Muscle of leg (tissue), 16 donors: ENCODE measurements around the gene MYO15A. TPM values are rescaled to one million over a fixed set of nuclear protein-coding genes. Genes with fewer than 3 reads are reported as not detected.

Experiments used
- DNase-seq: peaks from one replicate; pipeline ENCODE4 v3.0.0; 2013
- H3K27ac ChIP-seq: one replicate; pipeline ENCODE4 v1.5.1; 2013; ENCODE audit warnings: mild to moderate bottlenecking, low read length, control low read depth
- H3K27me3 ChIP-seq: one replicate; pipeline ENCODE4 v1.6.1; 2013; ENCODE audit warnings: low read length; ENCODE audit not compliant: control insufficient read depth, insufficient read depth
- H3K36me3 ChIP-seq: one replicate; pipeline ENCODE4 v1.6.1; 2013; ENCODE audit warnings: low read length; ENCODE audit not compliant: control insufficient read depth, insufficient read depth
- H3K4me1 ChIP-seq: one replicate; pipeline ENCODE4 v1.6.1; 2013; ENCODE audit warnings: low read length; ENCODE audit not compliant: control insufficient read depth, insufficient read depth
- H3K4me3 ChIP-seq: one replicate; pipeline ENCODE4 v1.5.1; 2013; ENCODE audit warnings: low read length, control low read depth
- H3K9me3 ChIP-seq: replicated peaks from 2 replicates; pipeline ENCODE4 v1.6.1; 2013; ENCODE audit warnings: low read depth, low read length; ENCODE audit not compliant: control insufficient read depth
- WGBS: methylation state at CpG from one replicate; pipeline ENCODE4 v1.1.5; 2013; ENCODE audit warnings: missing lambda C conversion rate; ENCODE audit not compliant: insufficient coverage; 5-methylcytosine and 5-hydroxymethylcytosine counted together
- long read RNA-seq, 11 donors: transcript quantifications; one replicate each; lab custom pipeline, GENCODE V29; 2026
- polyA plus RNA-seq, 8 donors: library from polyadenylated mRNA; unstranded; fragments of 120-200 nt; gene quantifications; one replicate each; pipeline versions ENCODE4 v1.2.1 to v1.2.3, GENCODE V29; 2013; ENCODE audit warnings: inconsistent platforms in 1 of 8, low replicate concordance in 1 of 8; ENCODE audit not compliant: insufficient read length in 8 of 8, insufficient read depth in 1 of 8
- total RNA-seq: library from RNA; stranded (reverse); fragments of 120-200 nt; gene quantifications from one replicate; pipeline ENCODE4 v1.2.4, GENCODE V29; 2013

The MYO15A gene, protein sequence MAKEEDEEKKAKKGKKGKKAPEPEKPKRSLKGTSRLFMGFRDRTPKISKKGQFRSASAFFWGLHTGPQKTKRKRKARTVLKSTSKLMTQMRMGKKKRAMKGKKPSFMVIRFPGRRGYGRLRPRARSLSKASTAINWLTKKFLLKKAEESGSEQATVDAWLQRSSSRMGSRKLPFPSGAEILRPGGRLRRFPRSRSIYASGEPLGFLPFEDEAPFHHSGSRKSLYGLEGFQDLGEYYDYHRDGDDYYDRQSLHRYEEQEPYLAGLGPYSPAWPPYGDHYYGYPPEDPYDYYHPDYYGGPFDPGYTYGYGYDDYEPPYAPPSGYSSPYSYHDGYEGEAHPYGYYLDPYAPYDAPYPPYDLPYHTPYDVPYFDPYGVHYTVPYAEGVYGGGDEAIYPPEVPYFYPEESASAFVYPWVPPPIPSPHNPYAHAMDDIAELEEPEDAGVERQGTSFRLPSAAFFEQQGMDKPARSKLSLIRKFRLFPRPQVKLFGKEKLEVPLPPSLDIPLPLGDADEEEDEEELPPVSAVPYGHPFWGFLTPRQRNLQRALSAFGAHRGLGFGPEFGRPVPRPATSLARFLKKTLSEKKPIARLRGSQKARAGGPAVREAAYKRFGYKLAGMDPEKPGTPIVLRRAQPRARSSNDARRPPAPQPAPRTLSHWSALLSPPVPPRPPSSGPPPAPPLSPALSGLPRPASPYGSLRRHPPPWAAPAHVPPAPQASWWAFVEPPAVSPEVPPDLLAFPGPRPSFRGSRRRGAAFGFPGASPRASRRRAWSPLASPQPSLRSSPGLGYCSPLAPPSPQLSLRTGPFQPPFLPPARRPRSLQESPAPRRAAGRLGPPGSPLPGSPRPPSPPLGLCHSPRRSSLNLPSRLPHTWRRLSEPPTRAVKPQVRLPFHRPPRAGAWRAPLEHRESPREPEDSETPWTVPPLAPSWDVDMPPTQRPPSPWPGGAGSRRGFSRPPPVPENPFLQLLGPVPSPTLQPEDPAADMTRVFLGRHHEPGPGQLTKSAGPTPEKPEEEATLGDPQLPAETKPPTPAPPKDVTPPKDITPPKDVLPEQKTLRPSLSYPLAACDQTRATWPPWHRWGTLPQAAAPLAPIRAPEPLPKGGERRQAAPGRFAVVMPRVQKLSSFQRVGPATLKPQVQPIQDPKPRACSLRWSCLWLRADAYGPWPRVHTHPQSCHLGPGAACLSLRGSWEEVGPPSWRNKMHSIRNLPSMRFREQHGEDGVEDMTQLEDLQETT (N-terminal part only)
- 0.58 TPM for total RNA-seq
- 1 to 10 TPM in 5 of 8 donors, under 1 TPM in 3; 0.75 to 1.8 (median 1.3) TPM for polyA plus RNA-seq
- long read RNA-seq, donor 1 = 0 reads
- long read RNA-seq, donor 2 = 0 reads
- long read RNA-seq, donor 3 = 0 reads
- long read RNA-seq, donor 4, full-length matches to known transcripts = 2 of 2 reads
- long read RNA-seq, donor 4, partial matches to known transcripts = 0 of 2 reads
- long read RNA-seq, donor 4, other reads (novel, unspliced or antisense) = 0 of 2 reads
- long read RNA-seq, donor 5 = 0 reads
- long read RNA-seq, donor 6 = 0 reads
- long read RNA-seq, donor 7 = 0 reads
- long read RNA-seq, donor 8 = 0 reads
- long read RNA-seq, donor 9 = 0 reads
- long read RNA-seq, donor 10 = 0 reads
- long read RNA-seq, donor 11 = 0 reads

DNA sequence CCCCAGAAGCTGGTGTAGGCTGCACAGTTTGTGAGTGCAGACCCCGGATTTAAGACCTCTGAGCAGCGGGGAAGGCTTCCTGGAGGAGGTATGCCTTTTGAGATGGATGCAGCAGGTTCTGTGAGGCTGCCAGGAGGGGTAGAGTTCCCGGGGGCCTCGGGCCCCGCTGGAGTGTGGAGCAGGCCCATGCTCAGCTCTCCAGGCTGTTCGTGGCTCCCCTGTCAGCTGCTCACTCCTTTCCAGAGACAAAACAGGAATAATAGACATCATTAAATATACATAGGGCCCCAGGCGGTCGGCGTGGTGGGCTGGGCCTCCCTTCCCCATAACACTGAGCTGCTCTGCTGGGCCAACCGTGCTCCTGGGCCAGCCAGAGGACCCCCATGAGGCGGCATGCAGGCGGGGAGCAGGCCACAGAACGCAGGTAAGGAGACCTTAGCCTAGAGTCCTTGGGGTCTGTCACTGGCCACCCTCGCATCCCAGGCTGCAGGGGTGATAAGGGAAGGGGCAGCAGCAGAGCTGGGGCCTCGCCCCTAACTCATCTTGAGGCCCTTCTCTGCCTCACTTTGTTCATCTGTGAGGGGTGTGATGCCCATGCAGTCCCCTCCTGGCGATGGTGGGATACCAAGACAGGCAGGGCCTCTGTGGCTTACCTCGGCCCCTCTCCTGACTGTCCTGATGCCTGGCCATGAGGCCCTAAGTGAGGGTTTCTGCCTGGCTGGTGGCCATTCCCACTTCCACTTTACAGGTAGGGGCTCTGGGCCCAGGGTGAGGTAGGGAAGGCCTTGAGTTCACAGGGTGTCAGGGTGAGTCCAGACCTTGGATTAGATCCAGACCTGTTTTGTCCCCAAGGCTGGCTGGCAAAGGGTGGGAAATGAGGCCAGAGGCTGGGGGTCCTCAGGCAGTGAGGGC lies at the start of gene MYO15A:
MYO15A (plus strand) TSS at position 356 of the 912 bp plus-strand sequence. CDS start 10,045 bp downstream, outside the sequence.
- DNase-seq = no peak
- Histone ChIP-seq H3K9me3 (no peaks in the 10 kb centered on the region), H3K27ac (no peak within 1 kb of the TSS), H3K4me1 (peaks cover 4% of the 10 kb centered on the region), H3K36me3 (peaks cover 44% of the 10 kb centered on the region), H3K4me3 (no peak within 1 kb of the TSS), H3K27me3 (no peaks in the 10 kb centered on the region)
- 62% methylated on average over 8 of the region's 17 CpGs for WGBS

DNA sequence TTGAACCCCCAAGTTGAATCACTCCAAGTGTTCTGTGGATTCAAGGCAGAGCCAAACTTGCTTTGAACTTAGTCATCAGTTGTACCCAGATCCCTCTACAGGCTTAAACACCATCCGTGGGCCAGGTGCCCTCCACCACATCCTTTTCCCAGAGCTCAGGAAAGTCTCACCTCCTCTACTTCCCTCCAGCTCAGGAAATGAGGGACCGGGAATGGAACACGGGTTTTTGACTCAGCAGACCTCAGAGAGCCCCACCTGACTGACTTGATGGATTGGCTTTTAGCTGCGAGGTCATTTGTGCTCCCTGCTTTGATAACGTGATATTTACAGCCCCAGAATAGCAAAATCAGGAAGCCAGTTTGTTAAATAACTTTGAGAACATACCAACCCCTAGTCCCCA lies 49.3 kb upstream of the MYO15A start:
- Histone ChIP-seq H3K36me3 (peaks cover 52% of the 10 kb centered on the region), H3K4me1 (no peaks in the 10 kb centered on the region), H3K9me3 (no peaks in the 10 kb centered on the region), H3K27me3 (no peaks in the 10 kb centered on the region), H3K4me3 (no peak overlapping the region), H3K27ac (no peak overlapping the region)
- 92% methylated on average over 5 of the region's 5 CpGs for WGBS
- DNase-seq = no peak

DNA sequence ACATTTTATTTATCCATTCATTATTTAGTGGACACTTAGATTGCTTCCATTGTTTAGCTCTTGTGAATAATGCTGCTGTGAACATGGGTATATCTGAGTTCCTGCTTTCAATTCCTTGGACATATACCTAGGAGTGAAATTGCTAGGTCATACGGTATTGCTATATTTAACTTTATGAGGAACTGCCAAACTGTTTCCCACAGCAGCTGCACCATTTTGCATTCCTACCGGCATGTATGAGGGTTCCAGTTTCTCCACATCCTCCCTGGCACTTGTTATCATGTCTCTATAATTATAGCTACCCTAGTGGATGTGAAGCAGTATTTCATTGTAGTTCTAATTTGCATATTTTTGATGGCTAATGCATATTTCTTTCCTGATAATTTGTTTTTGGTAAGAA lies 44.5 kb upstream of the MYO15A start:
- WGBS = no CpG with 5 or more reads among the region's 2 CpGs
- no peaks in the 10 kb centered on the region for H3K9me3 ChIP-seq
- H3K4me1 ChIP-seq = no peaks in the 10 kb centered on the region
- H3K27me3 ChIP-seq = no peaks in the 10 kb centered on the region
- no peak overlapping the region for H3K4me3 ChIP-seq
- H3K27ac ChIP-seq = no peak overlapping the region
- peaks cover 42% of the 10 kb centered on the region for H3K36me3 ChIP-seq
- no peak for DNase-seq

DNA sequence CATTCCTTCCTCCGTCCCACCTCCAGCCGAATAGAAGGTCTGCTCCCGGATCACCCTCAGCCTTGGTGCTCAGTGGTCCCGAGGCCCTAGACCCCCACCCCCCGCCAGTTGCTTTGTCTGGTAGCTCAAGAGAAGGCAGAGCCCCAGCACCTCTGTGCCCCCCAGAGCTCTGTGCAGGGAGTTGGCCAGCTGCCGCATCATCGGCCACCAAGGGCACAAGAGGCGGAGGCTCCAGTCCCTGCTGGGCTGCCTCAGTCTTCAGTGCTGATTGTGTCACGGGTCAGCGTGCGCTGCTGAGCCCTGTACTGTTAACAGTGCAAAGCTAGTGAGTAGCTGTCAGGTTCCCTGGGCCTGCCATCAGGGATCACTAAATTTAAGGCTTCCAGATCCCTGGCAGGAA lies 43.0 kb upstream of the MYO15A start:
- WGBS = 94% methylated on average over 10 of the region's 11 CpGs
- Histone ChIP-seq H3K9me3 (no peaks in the 10 kb centered on the region), H3K27ac (no peak overlapping the region), H3K4me3 (no peak overlapping the region), H3K36me3 (peaks cover 35% of the 10 kb centered on the region), H3K4me1 (no peaks in the 10 kb centered on the region), H3K27me3 (no peaks in the 10 kb centered on the region)
- no peak for DNase-seq

DNA sequence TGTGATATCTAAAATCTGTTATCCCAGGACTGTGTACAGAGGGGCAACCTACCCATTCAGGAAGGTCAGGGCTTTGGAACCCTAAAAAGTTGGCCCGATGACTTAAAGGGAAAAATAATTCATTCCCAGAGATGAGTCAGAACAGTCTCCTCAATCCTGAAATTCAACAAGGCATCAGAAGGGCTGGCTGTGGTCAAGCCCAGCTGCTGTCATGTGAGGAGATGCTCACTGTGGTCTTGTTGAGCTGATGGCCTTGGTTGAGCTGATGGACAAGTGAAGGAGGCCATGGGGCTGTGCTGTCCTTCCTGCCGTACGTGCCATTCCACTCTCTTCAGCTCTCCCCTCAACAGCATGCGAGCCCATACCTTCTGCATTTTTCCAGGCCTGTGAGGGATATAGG lies 41.7 kb upstream of the MYO15A start:
- Histone ChIP-seq H3K9me3 (no peaks in the 10 kb centered on the region), H3K4me3 (no peak overlapping the region), H3K4me1 (peaks cover 4% of the 10 kb centered on the region), H3K27ac (no peak overlapping the region), H3K36me3 (peaks cover 27% of the 10 kb centered on the region), H3K27me3 (peaks cover 2% of the 10 kb centered on the region)
- no peak for DNase-seq
- WGBS = 100% methylated on average over 1 of the region's 4 CpGs

DNA sequence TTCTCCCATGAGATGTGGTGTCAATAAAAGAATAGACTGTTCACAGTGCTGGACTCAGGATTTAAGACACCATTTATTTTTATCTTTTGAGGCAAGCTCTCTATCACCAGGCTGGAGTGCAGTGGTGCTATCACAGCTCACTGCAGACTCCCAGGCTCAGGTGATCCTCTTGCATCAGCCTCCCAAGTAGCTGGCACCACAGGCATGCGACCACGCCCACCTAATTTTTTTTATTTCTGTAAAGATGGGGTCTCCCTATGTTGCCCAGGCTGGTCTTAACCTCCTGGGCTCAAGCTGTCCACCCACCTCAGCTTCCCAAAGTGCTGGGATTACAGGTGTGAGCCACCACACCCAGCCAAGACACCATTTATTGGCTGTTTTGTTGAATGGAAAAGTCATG lies 39.5 kb upstream of the MYO15A start:
- Histone ChIP-seq H3K4me3 (no peak overlapping the region), H3K9me3 (no peaks in the 10 kb centered on the region), H3K36me3 (peaks cover 15% of the 10 kb centered on the region), H3K4me1 (peaks cover 4% of the 10 kb centered on the region), H3K27me3 (peaks cover 2% of the 10 kb centered on the region), H3K27ac (no peak overlapping the region)
- no peak for DNase-seq
- no CpG with 5 or more reads among the region's 2 CpGs for WGBS

DNA sequence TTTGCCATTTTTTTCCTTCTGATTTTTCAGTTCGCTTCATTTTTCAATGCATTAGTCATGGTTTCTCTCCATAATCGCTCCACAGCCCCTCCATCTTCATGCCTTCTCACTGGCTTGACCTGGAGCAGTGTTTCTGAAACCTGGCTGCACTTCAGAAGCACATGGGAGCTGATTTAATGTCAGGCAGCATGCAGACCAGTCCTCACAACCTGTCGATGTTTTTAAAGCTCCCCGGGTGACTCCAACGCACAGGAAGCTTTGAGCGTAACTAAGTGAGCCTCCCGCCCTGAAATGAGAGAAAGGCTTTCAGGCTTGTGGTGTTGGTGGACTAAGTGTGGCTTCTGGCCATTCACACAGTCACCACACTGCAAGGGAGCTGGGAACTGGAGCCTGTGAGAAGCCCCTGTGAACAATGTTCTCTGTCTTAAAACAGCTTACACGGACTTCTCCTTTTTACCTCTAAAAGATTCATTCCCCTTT lies 37.7 kb upstream of the MYO15A start:
- DNase-seq = peak; percentile 49
- H3K27me3 ChIP-seq = peaks cover 2% of the 10 kb centered on the region
- no peak overlapping the region for H3K27ac ChIP-seq
- 4% methylated on average over 4 of the region's 8 CpGs for WGBS
- H3K4me1 ChIP-seq = peaks cover 4% of the 10 kb centered on the region
- peak overlapping the region; percentile 10 for H3K4me3 ChIP-seq
- no peaks in the 10 kb centered on the region for H3K9me3 ChIP-seq
- peaks cover 5% of the 10 kb centered on the region for H3K36me3 ChIP-seq

DNA sequence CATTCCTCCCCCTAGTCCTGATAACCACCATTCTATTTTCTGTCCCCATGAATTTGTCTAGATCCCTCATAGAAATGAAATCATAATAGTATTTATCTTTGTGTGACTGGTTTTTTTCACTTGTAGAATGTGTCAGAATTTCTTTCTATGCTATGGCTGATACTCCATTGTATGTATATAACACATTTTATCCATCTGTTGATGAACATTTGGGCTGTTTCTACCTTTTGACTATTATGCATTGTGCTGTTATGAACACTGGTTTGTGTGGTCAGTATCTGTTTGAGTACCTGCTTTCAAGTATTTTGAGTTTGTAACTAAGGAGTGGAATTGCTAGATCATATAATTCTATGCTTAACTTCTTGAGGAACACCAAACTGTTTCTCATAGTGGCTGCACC lies 36.8 kb upstream of the MYO15A start:
- H3K4me3 ChIP-seq = no peak overlapping the region
- no peak for DNase-seq
- no peaks in the 10 kb centered on the region for H3K9me3 ChIP-seq
- H3K36me3 ChIP-seq = peaks cover 5% of the 10 kb centered on the region
- H3K27me3 ChIP-seq = peaks cover 2% of the 10 kb centered on the region
- H3K27ac ChIP-seq = no peak overlapping the region
- H3K4me1 ChIP-seq = peaks cover 5% of the 10 kb centered on the region
